Progenitor cell of endocrine pancreas (in vitro differentiated cells): ENCODE measurements around the gene CLTC. TPM values are rescaled to one million over a fixed set of nuclear protein-coding genes. Genes with fewer than 3 reads are reported as not detected.

Experiments
- DNase-seq: peaks from one replicate; pipeline ENCODE4 v3.0.0; 2021; ENCODE audit warnings: low spot score; ENCODE audit not compliant: unreplicated experiment
- H3K27ac Mint-ChIP-seq: 2 replicates; pipeline ENCODE4 v1.8.0; 2021; ENCODE audit warnings: mild to moderate bottlenecking, moderate library complexity, mixed read lengths
- H3K27me3 Mint-ChIP-seq: 2 replicates; pipeline ENCODE4 v1.8.0; 2021; ENCODE audit warnings: mixed read lengths
- H3K36me3 Mint-ChIP-seq: 2 replicates; pipeline ENCODE4 v1.8.0; 2022; ENCODE audit warnings: mixed read lengths; ENCODE audit not compliant: insufficient read depth
- H3K4me1 Mint-ChIP-seq: 2 replicates; pipeline ENCODE4 v1.8.0; 2021; ENCODE audit warnings: low read depth, mixed read lengths
- H3K4me3 Mint-ChIP-seq: 2 replicates; pipeline ENCODE4 v1.8.0; 2021; ENCODE audit warnings: low read depth, mild to moderate bottlenecking, moderate library complexity, mixed read lengths
- H3K9me3 Mint-ChIP-seq: 2 replicates; pipeline ENCODE4 v1.8.0; 2021; ENCODE audit warnings: low read depth, mixed read lengths
- CTCF ChIP-seq: fragments of 200-600 bp; sonication (generic); IDR thresholded peaks from one replicate; pipeline ENCODE4 v1.5.0; 2021; ENCODE audit warnings: antibody characterized with exemption, mild to moderate bottlenecking; ENCODE audit not compliant: unreplicated experiment
- total RNA-seq: library from RNA; stranded (reverse); gene quantifications from 2 replicates; pipeline ENCODE4 v1.2.1, GENCODE V29; 2021

The CLTC gene
- total RNA-seq, 1 donor from 2014 or later, result 185 TPM

- no peak for DNase-seq
- no peaks in the 10 kb centered on the region for H3K27me3 Mint-ChIP-seq
- no peaks in the 10 kb centered on the region for H3K4me1 Mint-ChIP-seq
- H3K4me3 Mint-ChIP-seq, result no peak overlapping the region
- H3K36me3 Mint-ChIP-seq, result peaks cover 6% of the 10 kb centered on the region
- H3K27ac Mint-ChIP-seq, result no peak overlapping the region
- TF ChIP-seq CTCF, result no peak
- no peaks in the 10 kb centered on the region for H3K9me3 Mint-ChIP-seq
Observed at GRCh38 chr17:59733697-59734096, 114.0 kb downstream of the CLTC start.

- Mint-ChIP-seq H3K27me3 (no peaks in the 10 kb centered on the region), H3K27ac (no peak overlapping the region), H3K4me1 (no peaks in the 10 kb centered on the region), H3K36me3 (peaks cover 6% of the 10 kb centered on the region), H3K9me3 (no peaks in the 10 kb centered on the region), H3K4me3 (no peak overlapping the region)
- no peak for DNase-seq
- no peak for TF ChIP-seq CTCF
Observed at GRCh38 chr17:59734226-59734625, 114.5 kb downstream of the CLTC start.

GRCh38 chr17:59737324-59737723, 117.6 kb downstream of the CLTC start:
- peaks cover 11% of the 10 kb centered on the region for H3K36me3 Mint-ChIP-seq
- DNase-seq, result no peak
- peaks cover 3% of the 10 kb centered on the region for H3K9me3 Mint-ChIP-seq
- no peaks in the 10 kb centered on the region for H3K4me1 Mint-ChIP-seq
- no peak overlapping the region for H3K27ac Mint-ChIP-seq
- H3K4me3 Mint-ChIP-seq, result no peak overlapping the region
- no peak for TF ChIP-seq CTCF
- no peaks in the 10 kb centered on the region for H3K27me3 Mint-ChIP-seq

- Mint-ChIP-seq H3K4me1 (no peaks in the 10 kb centered on the region), H3K27ac (no peak overlapping the region)
Observed at GRCh38 chr17:59743842-59744241, 124.1 kb downstream of the CLTC start.

GRCh38 chr17:59745040-59745439, 125.3 kb downstream of the CLTC start:
- Mint-ChIP-seq H3K27ac (no peak overlapping the region), H3K4me1 (no peaks in the 10 kb centered on the region), H3K4me3 (no peak overlapping the region), H3K9me3 (peaks cover 14% of the 10 kb centered on the region), H3K27me3 (no peaks in the 10 kb centered on the region), H3K36me3 (peaks cover 22% of the 10 kb centered on the region)
- no peak for DNase-seq
- TF ChIP-seq CTCF, result no peak

More at GRCh38 chr17:59743842-59744241, 124.1 kb downstream of the CLTC start:
- no peak overlapping the region for H3K4me3 Mint-ChIP-seq
- H3K9me3 Mint-ChIP-seq, result peaks cover 14% of the 10 kb centered on the region
- no peak for DNase-seq
- peaks cover 22% of the 10 kb centered on the region for H3K36me3 Mint-ChIP-seq
- H3K27me3 Mint-ChIP-seq, result no peaks in the 10 kb centered on the region
- TF ChIP-seq CTCF, result no peak

Other genes with a start within 250 kb of the CLTC start
- gene DHX40, start 54.3 kb upstream of the CLTC start, total RNA-seq, result 67.9 and 69.7 TPM in 2 replicates
- 19.2 and 23.8 TPM in 2 replicates for gene PTRH2, start 87.5 kb downstream of the CLTC start, total RNA-seq
- gene VMP1, start 87.8 kb downstream of the CLTC start, total RNA-seq, result 162 and 177 TPM in 2 replicates